T follicular helper cell (primary cell): ENCODE data around the gene SLF2.
A peak's percentile ranks its signal among the peaks of the same experiment; 100 is the strongest.

Experiments
- DNase-seq: peaks from one replicate; pipeline ENCODE4 v3.0.0-alpha.2; 2020; ENCODE audit warnings: low read depth

SLF2 gene

DNA sequence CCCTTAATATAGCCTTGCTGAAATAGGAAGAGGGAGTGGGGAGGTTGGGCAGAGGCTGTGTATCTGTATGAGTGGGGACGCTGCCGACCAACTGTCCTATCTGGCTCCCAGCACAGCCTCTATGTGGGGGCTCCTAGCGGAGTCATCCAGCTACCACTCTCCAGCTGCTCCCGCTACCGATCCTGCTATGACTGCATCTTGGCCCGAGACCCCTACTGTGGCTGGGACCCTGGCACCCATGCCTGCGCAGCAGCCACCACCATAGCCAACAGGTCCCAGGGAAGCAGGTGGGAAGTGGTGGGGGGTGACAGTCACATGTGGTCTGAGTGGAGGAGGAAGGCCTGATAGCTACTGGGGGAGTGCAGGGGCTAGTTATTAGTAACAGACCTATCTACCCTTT lies 67.9 kb downstream of the SLF2 start:
- no peak for DNase-seq

DNA sequence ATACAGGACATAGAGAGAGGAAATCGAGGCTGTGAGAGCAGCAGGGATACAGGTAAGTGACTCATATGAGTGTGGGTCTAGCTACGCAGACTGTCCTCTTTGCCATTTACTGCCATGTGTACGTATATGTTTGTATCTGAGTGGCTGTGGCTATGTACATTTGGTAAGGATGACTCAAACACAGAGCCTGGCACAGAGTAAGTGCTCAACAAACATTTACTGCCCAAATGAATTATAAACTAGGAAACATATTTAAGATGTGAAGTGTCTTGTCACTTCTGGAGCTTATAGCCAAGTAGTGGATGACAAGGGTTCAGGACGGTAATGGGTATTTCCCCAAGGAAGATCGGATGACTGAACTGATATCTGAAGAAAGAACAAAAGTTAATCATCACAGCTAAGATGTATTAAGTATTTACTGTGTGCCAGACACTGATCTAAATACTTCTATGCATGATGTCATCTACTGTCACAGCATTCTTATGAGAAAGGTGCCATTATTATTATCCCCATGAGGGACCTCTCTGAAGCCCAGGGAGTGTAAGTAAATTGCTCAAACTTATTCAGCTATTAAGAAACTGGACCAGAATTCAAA lies 68.5 kb downstream of the SLF2 start:
- DNase-seq: no peak

DNA sequence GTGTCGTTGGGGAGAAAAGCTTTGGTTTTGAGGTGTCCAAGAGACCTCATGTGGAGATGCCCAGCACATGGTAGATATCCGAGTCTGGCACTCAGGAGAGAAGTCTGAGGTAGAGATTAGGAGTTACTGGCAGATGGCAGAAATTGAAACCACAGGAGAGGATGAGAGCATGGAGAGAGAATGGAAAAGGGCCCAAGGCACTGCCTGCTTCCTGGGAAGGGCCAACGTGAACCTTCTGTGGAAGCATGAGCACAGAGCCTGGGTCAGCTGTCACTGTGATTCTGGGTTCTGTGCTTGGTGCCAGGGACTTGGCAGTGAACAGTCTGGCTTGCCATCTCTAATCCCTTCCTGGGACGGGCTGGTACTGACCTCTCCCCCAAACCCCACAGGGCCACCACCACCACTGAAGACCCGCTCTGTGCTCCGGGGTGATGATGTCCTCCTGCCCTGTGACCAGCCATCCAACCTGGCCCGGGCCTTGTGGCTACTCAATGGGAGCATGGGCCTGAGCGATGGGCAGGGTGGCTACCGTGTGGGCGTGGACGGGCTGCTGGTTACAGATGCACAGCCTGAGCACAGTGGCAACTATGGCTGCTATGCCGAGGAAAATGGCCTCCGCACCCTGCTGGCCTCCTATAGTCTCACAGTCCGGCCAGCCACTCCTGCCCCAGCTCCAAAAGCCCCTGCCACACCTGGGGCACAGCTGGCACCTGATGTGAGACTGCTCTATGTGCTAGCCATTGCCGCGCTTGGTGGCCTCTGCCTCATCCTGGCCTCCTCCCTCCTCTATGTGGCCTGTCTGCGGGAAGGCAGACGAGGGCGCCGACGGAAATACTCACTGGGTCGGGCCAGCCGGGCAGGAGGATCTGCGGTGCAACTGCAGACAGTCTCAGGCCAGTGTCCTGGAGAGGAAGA lies 70.4 kb downstream of the SLF2 start:
- no peak for DNase-seq

DNA sequence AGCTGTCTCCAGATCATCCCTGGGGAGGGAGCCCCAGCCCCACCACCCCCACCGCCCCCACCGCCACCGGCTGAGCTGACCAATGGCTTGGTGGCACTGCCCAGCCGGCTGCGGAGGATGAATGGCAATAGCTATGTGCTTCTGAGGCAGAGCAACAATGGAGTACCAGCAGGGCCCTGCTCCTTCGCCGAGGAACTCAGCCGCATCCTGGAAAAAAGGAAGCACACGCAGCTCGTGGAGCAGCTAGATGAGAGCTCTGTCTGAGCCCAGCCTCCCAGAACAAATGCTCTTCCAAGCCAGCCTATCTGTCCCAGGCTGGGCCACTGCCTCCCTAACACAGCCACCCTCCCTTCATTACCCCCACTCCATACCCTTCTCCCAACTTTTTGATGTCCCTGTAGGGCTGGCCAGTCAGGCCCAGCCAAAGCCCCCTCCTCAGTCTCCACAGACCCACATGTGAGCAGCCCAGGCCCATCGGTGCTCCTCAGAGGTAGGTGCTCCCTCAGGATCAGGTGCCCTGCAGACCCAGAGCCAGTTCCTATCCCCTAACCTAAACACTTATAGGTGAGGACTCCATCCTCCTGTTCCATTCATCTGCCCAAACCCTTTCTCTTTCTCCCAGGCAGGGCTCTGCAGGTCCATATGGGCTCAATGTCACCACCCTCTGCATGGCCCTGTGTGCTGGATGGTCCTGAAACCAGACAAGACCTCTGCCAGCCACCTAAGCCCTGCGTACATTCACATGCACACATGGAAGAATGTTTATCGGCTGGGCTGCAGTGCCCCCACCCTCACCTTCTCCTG lies 71.3 kb downstream of the SLF2 start:
- no peak for DNase-seq

DNA sequence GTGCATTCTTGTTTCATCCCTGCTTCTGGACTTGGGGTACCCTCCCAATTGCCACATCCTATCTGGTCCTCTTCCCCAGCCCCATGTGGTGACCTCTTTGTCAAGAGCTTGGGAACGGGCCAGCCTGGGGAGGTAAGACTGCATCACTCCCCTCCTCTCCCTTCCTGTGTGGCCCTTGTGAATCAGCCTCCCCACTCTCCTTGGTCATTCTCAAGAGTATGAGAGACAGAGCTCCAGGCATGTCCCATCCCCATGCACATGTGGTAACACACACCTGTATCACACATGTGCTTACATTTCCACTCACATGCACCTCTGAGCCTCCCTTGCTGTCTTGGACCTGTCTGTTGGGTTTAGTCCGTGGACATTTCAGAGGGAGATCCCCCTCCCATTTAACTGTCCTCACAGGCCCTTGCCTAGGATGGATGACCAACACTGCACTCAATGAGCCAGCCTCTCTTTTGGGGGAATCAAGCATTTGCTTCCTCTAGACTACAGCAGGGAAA lies 72.0 kb downstream of the SLF2 start:
- no peak for DNase-seq

DNA sequence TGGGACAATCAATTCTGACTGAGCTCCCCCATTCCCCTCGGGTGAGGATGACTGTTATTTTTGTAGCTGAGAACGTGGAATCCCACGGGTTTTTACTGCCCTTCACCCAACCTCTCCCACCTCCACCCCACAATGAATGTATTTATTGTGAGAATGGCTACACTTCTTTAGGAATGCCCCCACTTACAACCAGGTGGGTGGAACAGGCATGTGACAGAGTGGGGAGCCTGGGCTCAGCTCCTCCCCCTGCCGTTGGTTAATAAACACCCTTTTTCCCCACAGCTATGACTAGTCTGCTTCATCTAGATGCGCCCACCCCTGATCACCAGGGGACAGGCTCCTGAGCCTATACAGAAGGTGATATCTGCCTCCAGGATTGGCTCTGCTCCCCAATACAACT lies 72.6 kb downstream of the SLF2 start:
- DNase-seq: no peak

DNA sequence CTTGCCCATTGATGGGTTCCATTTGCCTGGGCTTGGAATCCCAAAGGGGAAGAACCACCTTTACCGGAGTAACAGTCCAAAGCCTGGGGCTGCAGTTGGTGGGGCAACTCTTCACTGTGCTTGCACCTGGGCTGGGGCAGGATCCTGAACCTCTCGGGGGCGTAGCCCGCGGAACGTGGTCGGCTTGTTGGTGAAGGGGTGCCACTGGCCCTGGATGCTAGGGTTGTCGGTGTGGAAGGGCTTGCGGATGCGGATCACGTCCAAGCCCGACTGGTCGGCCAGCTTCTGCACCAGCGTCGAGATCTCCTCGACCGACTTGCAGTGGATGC lies 73.8 kb downstream of the SLF2 start:
- DNase-seq: no peak

DNA sequence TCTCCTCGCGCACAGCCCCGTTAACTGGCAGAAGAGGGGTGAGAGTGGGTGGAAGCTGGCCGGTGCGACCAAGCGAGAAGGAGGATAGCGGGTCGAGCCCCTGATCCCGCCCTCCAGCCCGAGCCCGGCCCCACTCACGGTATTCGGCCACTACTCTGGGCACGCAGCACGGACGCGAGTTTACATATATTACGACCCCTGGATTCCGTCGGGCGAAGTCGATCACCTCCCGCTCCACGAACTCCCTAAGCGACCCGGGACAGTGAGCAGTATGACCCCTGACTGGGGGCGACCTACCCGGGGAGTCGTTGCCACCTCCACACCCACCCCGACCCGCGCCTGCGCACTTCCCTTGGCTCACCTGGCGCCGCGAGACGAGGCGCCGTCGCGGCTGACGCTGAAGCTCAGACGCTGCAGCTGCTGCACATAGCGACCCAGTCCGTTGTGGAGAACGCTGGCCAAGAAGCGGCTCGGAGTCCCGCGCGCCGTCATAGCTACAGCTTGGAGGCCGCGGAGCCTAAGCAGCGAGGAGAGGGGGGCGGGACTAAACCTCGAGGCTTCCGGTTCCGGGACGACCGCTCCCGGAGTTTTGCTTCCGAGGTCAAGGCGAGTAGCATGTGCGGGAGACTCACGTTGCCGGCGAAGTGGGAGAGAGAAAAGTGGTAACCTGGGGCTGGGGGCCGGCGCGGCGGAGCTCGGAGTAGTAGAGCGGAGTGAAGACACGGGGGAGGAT lies 74.4 kb downstream of the SLF2 start, which contains the start of the genes MRPL43 and TWNK:
MRPL43 (minus strand) TSS at position 546 of the 733 bp plus-strand sequence; CDS start at position 492, 54 bp downstream.
TWNK (plus strand) TSS at position 592 of the 733 bp plus-strand sequence. CDS start 668 bp downstream, outside the sequence.
- peak; percentile 78 for DNase-seq

DNA sequence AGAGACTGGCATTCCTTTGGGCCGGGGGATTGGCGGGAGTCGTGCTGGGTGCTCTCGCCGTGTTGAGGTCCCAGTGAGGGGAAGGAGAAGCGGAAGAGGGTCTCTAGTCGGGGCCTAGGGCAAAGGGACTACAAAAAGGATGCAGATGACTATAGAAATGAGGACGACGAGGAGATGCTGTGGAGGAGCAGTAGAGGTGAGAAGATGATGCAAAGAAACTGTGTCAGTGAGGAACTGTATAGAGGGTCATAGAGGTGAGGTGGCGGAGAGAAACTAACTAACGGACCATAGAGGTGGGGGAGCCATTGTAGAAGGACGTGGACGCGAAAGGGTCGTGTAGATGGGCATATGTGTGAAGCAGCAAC lies 74.9 kb downstream of the SLF2 start:
- no peak for DNase-seq

DNA sequence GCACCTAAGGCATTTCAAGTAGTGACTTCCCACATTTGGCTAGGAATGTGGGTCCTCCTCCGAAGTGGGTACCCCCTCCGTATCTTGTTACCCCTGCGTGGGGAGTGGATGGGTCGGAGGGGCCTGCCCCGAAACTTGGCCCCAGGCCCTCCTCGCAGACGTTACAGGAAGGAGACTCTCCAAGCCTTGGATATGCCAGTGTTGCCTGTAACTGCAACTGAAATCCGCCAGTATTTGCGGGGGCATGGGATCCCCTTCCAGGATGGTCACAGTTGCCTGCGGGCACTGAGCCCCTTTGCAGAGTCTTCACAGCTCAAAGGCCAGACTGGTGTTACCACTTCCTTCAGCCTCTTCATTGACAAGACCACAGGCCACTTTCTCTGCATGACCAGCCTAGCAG lies 75.4 kb downstream of the SLF2 start:
- no peak for DNase-seq

DNA sequence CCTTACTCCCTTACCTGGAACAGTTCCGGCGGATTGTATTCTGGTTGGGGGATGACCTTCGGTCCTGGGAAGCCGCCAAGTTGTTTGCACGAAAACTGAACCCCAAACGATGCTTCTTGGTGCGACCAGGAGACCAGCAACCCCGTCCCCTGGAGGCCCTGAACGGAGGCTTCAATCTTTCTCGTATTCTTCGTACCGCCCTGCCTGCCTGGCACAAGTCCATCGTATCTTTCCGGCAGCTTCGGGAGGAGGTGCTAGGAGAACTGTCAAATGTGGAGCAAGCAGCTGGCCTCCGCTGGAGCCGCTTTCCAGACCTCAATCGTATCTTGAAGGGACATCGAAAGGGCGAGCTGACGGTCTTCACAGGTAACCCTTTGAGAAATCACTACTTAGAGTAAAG lies 76.3 kb downstream of the SLF2 start:
- DNase-seq: no peak

DNA sequence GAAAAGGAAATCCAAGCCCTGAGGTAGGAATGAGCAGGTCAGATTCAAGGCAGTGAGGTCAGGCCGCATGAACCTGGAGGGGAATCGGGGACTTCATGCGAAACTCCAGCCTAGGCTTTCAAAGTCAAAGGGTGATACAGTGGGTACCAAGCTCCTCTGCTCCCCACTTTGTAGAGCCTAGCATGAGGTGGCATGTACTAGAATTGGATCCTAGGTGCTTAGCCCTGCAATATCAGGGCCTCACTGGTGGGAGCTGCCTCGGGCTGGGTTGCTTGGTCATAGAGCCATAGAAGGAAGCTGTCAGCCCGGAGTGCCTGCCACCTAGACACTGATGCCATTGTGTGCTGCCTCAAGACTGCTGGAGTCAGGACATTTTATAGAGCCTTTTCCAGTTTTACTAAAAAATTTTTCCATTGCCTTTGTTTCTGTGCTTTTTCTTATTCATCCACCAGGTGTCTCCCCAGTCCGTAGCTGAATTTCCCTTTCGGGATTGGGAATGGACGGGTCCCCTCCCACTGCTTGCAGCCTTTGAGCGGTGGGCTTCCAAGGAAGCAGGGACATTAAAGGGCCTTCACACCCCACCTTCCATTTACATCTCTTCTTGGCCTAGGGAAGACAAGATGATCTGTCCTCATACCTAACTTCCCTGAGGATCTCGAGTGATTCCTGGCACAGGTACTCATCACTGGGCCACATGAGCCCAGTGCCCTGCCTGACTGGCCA lies 81.4 kb downstream of the SLF2 start:
- no peak for DNase-seq

DNA sequence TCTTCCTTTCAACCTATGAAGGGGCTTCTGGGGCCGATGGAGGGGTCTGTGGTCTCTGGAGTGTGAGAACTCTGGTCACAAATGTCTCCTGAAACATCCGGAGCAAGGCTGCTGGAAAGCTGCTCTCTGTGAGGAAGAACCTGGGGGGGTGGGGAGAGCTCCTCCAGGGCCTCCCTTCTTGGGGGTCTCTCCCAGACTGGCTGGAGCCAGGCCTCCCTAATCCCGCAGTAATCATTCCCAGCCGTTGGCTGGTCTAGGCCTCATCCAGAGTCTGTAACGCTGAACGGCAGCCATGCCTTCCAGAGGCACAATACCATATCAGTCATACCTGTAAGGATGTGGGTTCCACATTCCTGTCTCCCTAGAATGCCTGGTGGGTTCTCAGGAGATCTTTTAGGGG lies 82.4 kb downstream of the SLF2 start:
- DNase-seq: no peak

DNA sequence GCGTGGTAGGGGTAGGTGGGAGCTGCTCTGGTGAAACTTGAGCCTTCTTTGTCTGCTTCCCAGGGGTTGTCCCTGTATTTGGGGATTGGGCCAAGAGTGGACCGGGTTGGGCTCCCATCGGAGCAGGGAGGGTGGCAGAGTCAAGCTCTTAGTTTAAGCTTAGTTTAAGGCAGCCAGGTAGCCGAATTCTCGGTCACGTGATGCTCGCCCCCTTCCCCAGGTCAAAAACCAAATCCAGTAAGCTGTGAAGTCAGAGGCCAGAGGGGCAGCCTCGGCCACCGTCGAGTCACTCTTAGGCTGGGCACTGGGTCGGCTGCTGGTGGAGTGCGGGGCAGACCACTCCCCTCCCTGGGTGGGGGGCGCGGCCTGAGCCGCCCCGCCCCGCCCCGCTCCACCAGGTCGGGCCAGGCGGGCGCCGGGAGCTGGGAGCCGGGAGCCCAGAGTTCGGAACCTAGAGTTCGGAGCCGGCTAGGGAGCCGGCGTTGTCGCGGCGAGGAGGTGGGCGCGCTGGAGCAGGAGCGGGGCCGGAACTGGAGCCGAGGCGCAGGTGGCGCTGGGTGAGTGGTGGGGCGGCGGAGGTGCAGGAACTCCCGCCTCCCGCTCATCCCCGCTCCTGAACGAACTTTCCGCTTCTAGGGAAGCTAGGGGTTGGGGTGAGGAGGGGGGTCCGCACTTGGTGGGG lies 84.1 kb downstream of the SLF2 start:
- peak; percentile 21 for DNase-seq

DNA sequence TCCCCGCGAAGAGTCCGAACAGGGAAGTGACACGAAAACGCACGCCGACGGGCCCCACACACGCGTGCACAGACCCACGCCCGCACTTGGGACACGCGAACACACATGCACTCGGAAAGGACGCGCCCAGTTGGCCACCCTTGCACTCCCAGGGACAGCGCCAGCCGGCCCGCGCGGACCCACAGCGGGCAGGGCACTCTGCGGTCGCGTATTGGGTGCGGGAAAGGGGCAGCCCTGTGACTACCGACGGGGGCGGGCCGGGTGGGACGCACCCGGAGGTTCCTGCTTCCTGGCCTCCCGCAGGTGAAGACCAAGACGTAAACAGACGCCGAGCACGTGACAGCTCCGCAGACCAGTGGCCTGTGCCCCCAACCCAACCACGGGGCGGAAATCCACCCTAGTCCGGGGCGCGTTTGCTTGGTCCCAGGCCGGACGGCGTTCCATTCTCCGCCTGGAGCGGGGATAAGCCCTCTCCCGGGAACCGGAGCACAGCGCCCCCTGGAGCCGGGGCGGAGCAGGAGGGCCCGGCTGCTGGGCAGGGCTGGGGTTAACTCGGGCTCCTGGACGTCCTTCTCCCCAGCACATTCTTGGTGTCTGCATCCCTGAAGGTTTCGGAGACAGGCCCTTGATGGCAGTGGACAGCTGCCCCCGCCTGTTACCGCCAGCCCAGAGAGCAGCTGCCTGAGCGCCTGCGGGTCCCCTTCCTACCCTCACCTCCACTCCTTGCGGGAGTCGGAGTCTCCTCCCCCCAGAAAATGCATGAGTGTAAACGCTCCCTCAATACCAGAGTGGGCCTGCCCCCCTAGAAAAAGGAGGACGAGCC lies 84.8 kb downstream of the SLF2 start:
- DNase-seq: peak; percentile 53

DNA sequence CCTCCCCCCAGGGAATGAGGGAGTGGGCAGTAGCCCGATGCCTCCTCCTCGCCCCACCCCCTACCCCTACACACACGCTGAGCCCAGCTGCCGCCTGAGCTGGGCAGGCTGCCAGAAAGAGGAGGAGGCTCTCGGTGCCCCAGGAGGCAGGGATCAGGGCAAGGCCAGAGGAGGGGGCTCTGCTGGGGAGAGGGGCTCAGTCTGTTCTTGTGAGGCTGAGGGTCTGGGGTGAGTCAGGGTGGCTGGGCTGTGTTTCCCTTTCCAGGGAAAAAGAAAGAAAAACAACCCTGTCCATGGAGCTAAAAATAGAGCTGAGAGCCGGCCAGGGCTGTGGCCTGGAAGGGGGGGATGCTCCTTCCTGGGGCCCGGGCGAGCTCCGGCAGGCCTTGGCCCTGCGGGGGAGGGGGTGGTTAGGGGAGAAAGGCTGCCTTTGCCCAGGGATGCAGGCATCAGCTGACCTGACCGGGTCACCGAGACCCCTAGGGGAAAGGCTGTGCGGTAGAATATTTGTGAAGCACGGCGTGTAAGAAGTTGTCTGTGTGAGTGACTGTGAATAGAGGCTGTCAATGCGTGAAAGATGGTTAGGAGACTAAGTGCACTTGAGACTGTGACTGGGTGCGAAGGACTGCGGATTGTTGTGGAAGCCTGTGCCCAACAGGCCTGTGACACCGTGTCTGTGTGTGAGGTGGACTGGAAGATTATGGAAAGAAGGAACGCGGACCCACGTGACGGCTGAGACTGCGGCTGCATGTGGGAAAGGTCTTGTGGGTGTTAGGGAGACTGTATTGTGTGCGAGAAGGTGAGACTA lies 85.6 kb downstream of the SLF2 start:
- DNase-seq: peak; percentile 58

DNA sequence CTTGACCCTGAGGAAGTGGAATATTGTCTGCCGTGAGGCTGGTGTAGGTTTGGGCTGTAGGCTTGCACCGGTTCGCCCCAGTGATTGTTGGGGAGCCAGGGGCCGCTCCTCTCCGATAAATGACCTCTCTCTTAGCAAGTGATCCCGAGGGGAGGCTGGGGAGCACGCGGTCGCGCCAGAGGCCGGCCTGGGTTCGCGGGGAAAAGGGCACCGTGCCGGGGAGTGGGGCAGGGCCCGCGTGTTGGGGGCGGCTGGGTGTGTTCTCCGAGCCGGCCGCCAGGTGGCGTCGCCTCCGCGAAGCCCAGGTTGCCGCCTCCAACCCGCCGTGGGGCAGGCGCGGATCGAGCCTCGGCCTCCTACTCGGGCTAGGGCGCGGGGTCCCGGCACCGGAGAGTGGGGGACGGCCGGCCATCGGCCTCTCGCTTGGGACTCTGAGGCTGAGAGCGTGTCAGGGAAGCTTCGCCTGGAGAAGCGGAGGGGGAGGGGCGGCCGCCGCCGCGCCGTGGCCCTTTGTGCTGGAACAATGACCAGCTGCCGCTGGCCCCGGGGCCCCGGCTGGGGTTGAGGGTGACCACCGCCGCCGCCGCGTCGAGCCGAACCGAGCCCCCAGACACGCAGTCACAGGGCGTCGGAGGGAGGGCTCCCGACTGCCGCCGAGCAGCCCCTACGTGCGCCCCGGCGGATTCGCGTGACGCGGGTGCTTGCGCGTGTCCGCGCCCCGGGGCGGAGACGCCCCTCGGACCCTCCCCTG lies 86.4 kb downstream of the SLF2 start:
- DNase-seq: peak; percentile 61

DNA sequence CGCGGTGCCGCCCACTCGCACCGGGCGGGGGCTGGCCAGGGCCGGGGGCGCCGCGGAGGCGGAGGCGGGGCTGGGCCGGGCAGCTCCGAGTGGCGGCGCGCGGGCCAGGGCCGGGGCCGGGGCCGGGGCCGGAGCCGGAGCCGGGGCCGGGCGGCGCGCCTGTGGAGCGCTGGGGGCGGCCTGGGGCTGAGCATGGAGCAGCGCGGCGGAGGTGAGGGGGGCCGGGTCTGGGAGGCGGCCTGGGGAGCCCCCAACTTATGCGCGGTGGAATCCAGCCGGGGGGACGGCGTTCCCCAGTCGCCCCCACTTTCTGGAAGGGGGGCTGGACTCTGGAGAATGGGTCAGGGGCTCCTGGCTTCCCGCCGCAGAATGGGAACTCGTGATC lies 87.0 kb downstream of the SLF2 start, which contains the start of gene LZTS2:
LZTS2 (plus strand) TSS at position 67 of the 385 bp plus-strand sequence. CDS start 2,731 bp downstream, outside the sequence.
- DNase-seq: no peak
